DOHH2 (cell line): ENCODE measurements around the gene SAMD4B.

Source experiments
- H3F3A ChIP-seq: fragments of 200-600 bp; sonication (generic), shearing (Covaris generic); 2 replicates; pipeline ENCODE4 v1.6.0; 2016; ENCODE audit warnings: antibody characterized with exemption, mild to moderate bottlenecking; ENCODE audit not compliant: control insufficient read depth, insufficient read depth
- H3K27ac ChIP-seq: fragments of 200-600 bp; sonication (generic); 2 replicates; pipeline ENCODE4 v1.5.1; 2014; ENCODE audit warnings: low read depth, mild to moderate bottlenecking, low read length, moderate library complexity
- H3K27me3 ChIP-seq: fragments of 200-600 bp; sonication (generic); 2 replicates; pipeline ENCODE4 v1.6.1; 2014; ENCODE audit warnings: mild to moderate bottlenecking, low read length, mixed read lengths; ENCODE audit not compliant: control insufficient read depth
- H3K36me3 ChIP-seq: fragments of 200-600 bp; sonication (generic); 2 replicates; pipeline ENCODE4 v1.6.1; 2014; ENCODE audit warnings: mild to moderate bottlenecking, low read length, moderate library complexity, mixed read lengths; ENCODE audit not compliant: control insufficient read depth
- H3K4me1 ChIP-seq: fragments of 200-600 bp; sonication (generic); 2 replicates; pipeline ENCODE4 v1.6.1; 2014; ENCODE audit warnings: mild to moderate bottlenecking, low read length, mixed read lengths; ENCODE audit not compliant: control insufficient read depth
- H3K4me2 ChIP-seq: fragments of 200-600 bp; sonication (generic); 2 replicates; pipeline ENCODE4 v1.6.0; 2014; ENCODE audit warnings: mild to moderate bottlenecking, low read length, moderate library complexity
- H3K4me3 ChIP-seq: fragments of 200-600 bp; sonication (generic); 2 replicates; pipeline ENCODE4 v1.5.1; 2014; ENCODE audit warnings: mild to moderate bottlenecking, low read length, mixed read lengths
- H3K79me2 ChIP-seq: fragments of 200-600 bp; sonication (generic); 2 replicates; pipeline ENCODE4 v1.6.1; 2014; ENCODE audit warnings: mild to moderate bottlenecking, low read length, mixed read lengths; ENCODE audit not compliant: control insufficient read depth
- H3K9me2 ChIP-seq: fragments of 200-600 bp; sonication (generic); replicated peaks from 2 replicates; pipeline ENCODE4 v1.6.1; 2014; ENCODE audit warnings: mild to moderate bottlenecking, low read length, mixed read lengths; ENCODE audit not compliant: control insufficient read depth
- H3K9me3 ChIP-seq: fragments of 200-600 bp; sonication (generic); 2 replicates; pipeline ENCODE4 v1.6.1; 2014; ENCODE audit warnings: antibody characterized with exemption, low read length, mixed read lengths; ENCODE audit not compliant: control insufficient read depth, insufficient read depth
- H4K20me1 ChIP-seq: fragments of 200-600 bp; sonication (generic); 2 replicates; pipeline ENCODE4 v1.6.0; 2014; ENCODE audit warnings: low read depth, mild to moderate bottlenecking, antibody characterized with exemption, low read length, moderate library complexity; ENCODE audit not compliant: control insufficient read depth, insufficient read depth
- CTCF ChIP-seq: fragments of 200-600 bp; sonication (generic); IDR thresholded peaks from one replicate; pipeline ENCODE4 v1.5.1; 2014; ENCODE audit warnings: antibody characterized with exemption, mild to moderate bottlenecking, low read depth, low read length; ENCODE audit not compliant: poor library complexity, severe bottlenecking
- EZH2phosphoT487 ChIP-seq: fragments of 200-600 bp; sonication (generic); IDR thresholded peaks from 2 replicates; pipeline ENCODE4 v1.6.1; 2017; ENCODE audit warnings: borderline replicate concordance, mild to moderate bottlenecking, antibody characterized with exemption, low read length, moderate library complexity, mixed read lengths

The SAMD4B gene

DNA sequence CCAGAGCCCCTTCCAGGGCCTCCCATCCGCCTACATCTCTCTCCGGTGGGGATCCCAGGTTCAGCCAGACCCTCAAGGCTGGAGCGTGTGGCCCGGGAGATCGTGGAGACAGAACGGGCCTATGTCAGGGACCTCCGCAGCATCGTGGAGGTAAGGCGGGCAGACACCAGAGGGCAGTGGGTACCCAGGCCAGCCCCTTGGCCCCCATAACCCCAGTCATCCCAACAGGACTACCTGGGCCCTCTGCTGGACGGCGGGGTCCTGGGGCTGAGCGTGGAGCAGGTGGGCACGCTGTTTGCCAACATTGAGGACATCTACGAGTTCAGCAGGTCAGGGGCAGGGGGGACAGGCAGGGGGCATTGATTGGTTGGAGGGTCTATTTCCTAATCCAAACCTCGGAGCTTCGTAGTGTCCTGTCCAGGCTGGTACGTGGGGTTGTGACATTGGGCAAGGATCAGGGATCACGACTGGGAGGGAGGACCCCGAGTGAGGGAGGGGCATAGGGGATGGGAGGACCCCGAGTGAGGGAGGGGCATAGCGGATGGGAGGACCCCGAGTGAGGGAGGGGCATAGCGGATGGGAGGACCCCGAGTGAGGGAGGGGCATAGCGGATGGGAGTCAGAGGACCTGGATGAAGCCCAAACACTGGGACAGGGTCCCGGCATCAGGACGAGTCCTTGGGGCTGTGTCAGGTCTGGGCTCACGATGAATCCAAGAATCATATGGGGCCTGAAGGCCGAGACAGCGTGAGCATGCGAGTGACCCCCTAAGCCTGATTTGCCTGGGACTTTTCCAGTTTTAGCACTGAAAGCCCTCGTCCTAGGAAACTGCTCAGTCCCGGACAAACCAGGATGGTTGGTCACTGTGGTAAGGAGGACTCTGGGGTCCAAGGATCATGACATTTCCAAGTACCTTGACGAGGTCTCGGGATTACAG, 73.2 kb downstream of the SAMD4B start:
- Histone ChIP-seq H3K27ac (no peak overlapping the region), H3K4me1 (peaks cover 30% of the 10 kb centered on the region), H3K27me3 (no peaks in the 10 kb centered on the region), H3K4me2 (no peak overlapping the region), H3K9me3 (no peaks in the 10 kb centered on the region), H3K9me2 (no peaks in the 10 kb centered on the region), H3K79me2 (peaks cover 24% of the 10 kb centered on the region), H3K4me3 (no peak overlapping the region), H4K20me1 (peaks cover 5% of the 10 kb centered on the region; the same call in 1 of the 2 replicates), H3K36me3 (peaks cover 20% of the 10 kb centered on the region), H3F3A (peaks cover 16% of the 10 kb centered on the region)
- no peak for TF ChIP-seq EZH2phosphoT487
- TF ChIP-seq CTCF = peak; percentile 15

DNA sequence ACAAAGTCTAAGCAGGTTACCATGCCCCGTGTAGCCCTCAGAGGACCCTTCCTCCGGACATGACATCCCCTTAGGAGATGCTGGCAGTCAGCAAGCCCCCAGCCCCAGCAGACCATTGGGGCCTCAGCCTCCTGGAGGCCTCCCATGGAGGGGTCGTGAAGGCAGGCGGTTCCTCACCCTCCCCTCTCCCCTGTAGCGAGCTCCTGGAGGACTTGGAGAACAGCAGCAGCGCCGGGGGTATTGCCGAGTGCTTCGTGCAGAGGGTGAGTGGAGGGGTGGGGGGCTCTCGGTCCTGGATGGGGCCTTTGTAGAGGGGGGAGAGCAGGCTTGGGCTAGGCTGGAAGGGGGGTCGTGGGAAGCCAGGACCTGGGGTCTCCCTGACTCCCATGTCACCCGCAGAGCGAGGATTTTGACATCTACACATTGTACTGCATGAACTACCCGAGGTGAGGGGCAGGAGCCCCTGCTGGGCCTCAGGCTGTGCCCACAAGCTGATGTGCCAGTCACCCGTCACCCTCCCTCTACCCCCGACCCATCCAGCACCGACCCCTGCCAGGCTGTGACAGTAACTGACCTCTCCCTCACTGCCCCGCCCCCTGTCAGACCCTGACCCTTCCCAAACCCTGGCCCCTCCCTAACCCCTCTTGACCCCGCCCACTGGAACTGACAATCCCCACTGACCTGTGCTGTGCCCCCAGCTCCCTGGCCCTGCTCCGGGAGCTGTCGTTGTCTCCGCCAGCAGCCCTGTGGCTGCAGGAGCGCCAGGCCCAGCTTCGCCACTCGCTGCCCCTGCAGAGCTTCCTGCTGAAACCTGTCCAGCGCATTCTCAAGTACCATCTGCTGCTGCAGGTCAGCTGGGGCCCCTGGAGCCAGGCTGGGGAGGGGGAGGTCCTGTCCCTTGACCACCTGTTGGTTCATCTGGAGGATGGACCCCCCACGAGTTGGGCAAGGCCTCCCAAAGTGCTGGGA, 74.2 kb downstream of the SAMD4B start:
- H3K9me3 ChIP-seq = no peaks in the 10 kb centered on the region
- H3K79me2 ChIP-seq = peaks cover 16% of the 10 kb centered on the region
- H3K9me2 ChIP-seq = no peaks in the 10 kb centered on the region
- peaks cover 19% of the 10 kb centered on the region for H3K4me1 ChIP-seq
- H4K20me1 ChIP-seq = peaks cover 5% of the 10 kb centered on the region; the same call in 1 of the 2 replicates
- no peak overlapping the region for H3K4me3 ChIP-seq
- H3F3A ChIP-seq = peaks cover 5% of the 10 kb centered on the region
- H3K36me3 ChIP-seq = peaks cover 10% of the 10 kb centered on the region
- H3K4me2 ChIP-seq = no peak overlapping the region
- no peak overlapping the region for H3K27ac ChIP-seq
- no peak for TF ChIP-seq EZH2phosphoT487
- TF ChIP-seq CTCF = no peak
- no peaks in the 10 kb centered on the region for H3K27me3 ChIP-seq

GRCh38 chr19:39417463-39418181, 75.4 kb downstream of the SAMD4B start:
- no peak for TF ChIP-seq CTCF
- no peak for TF ChIP-seq EZH2phosphoT487
- H3K79me2 ChIP-seq = peaks cover 16% of the 10 kb centered on the region
- no peaks in the 10 kb centered on the region for H3K9me2 ChIP-seq
- H3K4me2 ChIP-seq = no peak overlapping the region
- peaks cover 5% of the 10 kb centered on the region; the same call in 1 of the 2 replicates for H4K20me1 ChIP-seq
- H3K36me3 ChIP-seq = peaks cover 8% of the 10 kb centered on the region
- no peaks in the 10 kb centered on the region for H3K27me3 ChIP-seq
- H3K4me3 ChIP-seq = no peak overlapping the region
- peaks cover 3% of the 10 kb centered on the region; the same call in 1 of the 2 replicates for H3F3A ChIP-seq
- H3K9me3 ChIP-seq = no peaks in the 10 kb centered on the region
- no peak overlapping the region for H3K27ac ChIP-seq
- H3K4me1 ChIP-seq = peaks cover 14% of the 10 kb centered on the region
